GM21390 (cell line): ENCODE data around the gene WDR11.
"Not testable (repeated sequence)": the region's sequence is repeated elsewhere in the genome, so short reads cannot be mapped to it uniquely, and the experiment has no call there.

Experiments
- ATAC-seq: cut with Tn5 transposase; IDR thresholded peaks from one replicate; pipeline ENCODE4 v1.9.1; 2021; ENCODE audit not compliant: unreplicated experiment

WDR11 gene

GRCh38 chr10:120838941-120839340 lies 12.2 kb upstream of the WDR11 start:
- ATAC-seq = no peak

GRCh38 chr10:120841522-120842189 lies 9.5 kb upstream of the WDR11 start:
- no peak for ATAC-seq

- ATAC-seq = no peak
These were observed 3.2 kb downstream of the WDR11 start for GRCh38 chr10:120854388-120854787.

- no peak for ATAC-seq
These were observed 10.2 kb downstream of the WDR11 start for GRCh38 chr10:120861178-120861855.

- no peak for ATAC-seq
These were observed 22.6 kb downstream of the WDR11 start for GRCh38 chr10:120873741-120874140.

- ATAC-seq = no peak
These were observed 31.9 kb downstream of the WDR11 start for GRCh38 chr10:120883071-120883470.

GRCh38 chr10:120887482-120887881 lies 36.3 kb downstream of the WDR11 start:
- no peak for ATAC-seq

- no peak for ATAC-seq
These were observed 40.2 kb downstream of the WDR11 start for GRCh38 chr10:120891365-120891764.

- ATAC-seq = no peak
These were observed 43.4 kb downstream of the WDR11 start for GRCh38 chr10:120894556-120894955.

GRCh38 chr10:120897343-120897742 lies 46.2 kb downstream of the WDR11 start:
- no peak for ATAC-seq

- no peak for ATAC-seq
These were observed 54.1 kb downstream of the WDR11 start for GRCh38 chr10:120905268-120905667.

- ATAC-seq = no peak
These were observed 66.5 kb downstream of the WDR11 start for GRCh38 chr10:120917521-120918250.

GRCh38 chr10:120923886-120924285 lies 72.7 kb downstream of the WDR11 start:
- ATAC-seq = not testable (repeated sequence)

- ATAC-seq = no peak
These were observed 75.4 kb downstream of the WDR11 start for GRCh38 chr10:120926611-120927010.

GRCh38 chr10:120927352-120927751 lies 76.2 kb downstream of the WDR11 start:
- no peak for ATAC-seq

GRCh38 chr10:120929166-120929565 lies 78.0 kb downstream of the WDR11 start:
- ATAC-seq = no peak

- no peak for ATAC-seq
These were observed 80.3 kb downstream of the WDR11 start for GRCh38 chr10:120931423-120931822.

- ATAC-seq = no peak
These were observed 80.8 kb downstream of the WDR11 start for GRCh38 chr10:120931999-120932398.

- ATAC-seq = no peak
These were observed 87.7 kb downstream of the WDR11 start for GRCh38 chr10:120938822-120939221.

GRCh38 chr10:120940299-120940900 lies 89.2 kb downstream of the WDR11 start:
- no peak for ATAC-seq

- ATAC-seq = no peak
These were observed 90.3 kb downstream of the WDR11 start for GRCh38 chr10:120941501-120941900.
